GM13976 (cell line): Measurements from ENCODE around the gene PPP2R5E.

Source experiments
- DNase-seq: peaks from one replicate; pipeline ENCODE4 v3.0.0; 2012; ENCODE audit warnings: low spot score
- CTCF ChIP-seq: IDR thresholded peaks from 2 replicates; pipeline ENCODE4 v1.5.1; 2012; ENCODE audit warnings: borderline replicate concordance, mild to moderate bottlenecking; ENCODE audit not compliant: insufficient read depth; ENCODE audit errors: extremely low read depth, missing control alignments, control extremely low read depth
- in situ Hi-C: fragments of 300-500 bp; cut with MboI; formaldehyde crosslinking; loops from one replicate; pipeline ENCODE4 v1.12.0; 2022; ENCODE audit warnings: low sequenced_read_pairs, mixed read lengths, inconsistent platforms; ENCODE audit not compliant: unreplicated experiment

Gene PPP2R5E

GRCh38 chr14:63438065-63438757, 105.0 kb downstream of the PPP2R5E start:
- no peak for TF ChIP-seq CTCF
- in situ Hi-C loops: no loop called here
- DNase-seq: no peak

- no peak for TF ChIP-seq CTCF
- no peak for DNase-seq
- in situ Hi-C loops: no loop called here
Observed at GRCh38 chr14:63436286-63437098, 106.7 kb downstream of the PPP2R5E start.

DNA sequence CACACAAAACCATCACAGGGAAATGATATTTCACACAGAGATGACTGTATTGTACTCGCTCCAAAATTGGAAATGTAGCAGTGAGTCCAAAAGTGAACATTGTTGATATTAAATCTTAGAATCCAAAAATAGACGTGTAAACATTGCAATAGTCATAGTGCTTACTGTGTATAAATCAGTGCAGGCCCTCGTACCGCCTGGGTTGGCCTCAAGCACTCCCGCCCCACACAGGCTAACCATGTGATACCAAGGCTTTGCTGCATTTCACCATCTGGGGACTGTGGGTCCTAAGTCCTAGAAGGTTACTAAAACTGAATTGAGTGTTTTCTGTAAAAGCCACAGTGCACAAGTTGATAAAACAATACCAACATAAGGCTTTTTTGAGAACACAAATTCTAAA, 107.3 kb downstream of the PPP2R5E start:
- no peak for TF ChIP-seq CTCF
- in situ Hi-C loops: no loop called here
- no peak for DNase-seq

DNA sequence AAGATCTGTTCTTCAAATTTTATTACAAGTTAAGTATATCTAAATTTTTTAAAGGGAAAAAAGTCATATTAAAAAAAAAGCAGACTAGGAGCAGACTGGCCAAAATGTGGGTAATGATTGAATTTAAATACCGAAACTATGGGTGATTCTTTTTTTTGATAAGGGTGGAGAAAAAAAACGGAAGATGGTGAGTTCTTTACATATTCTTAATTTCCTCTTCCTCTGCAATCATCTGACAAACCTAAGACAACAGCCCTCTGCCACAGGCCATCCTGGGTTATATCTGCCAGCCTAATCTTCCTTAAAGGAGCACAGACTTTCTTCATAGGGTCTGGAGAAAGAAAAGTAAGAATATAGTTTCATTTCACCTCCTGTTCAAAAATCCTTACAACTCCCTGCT, 108.0 kb downstream of the PPP2R5E start:
- in situ Hi-C loops: no loop called here
- no peak for TF ChIP-seq CTCF
- no peak for DNase-seq

GRCh38 chr14:63432888-63433552, 110.2 kb downstream of the PPP2R5E start:
- no peak for TF ChIP-seq CTCF
- DNase-seq: no peak
- in situ Hi-C loops: no loop called here

GRCh38 chr14:63432228-63432627, 110.9 kb downstream of the PPP2R5E start:
- in situ Hi-C loops: no loop called here
- no peak for DNase-seq
- TF ChIP-seq CTCF: no peak
